Stimulated activated CD8-positive, alpha-beta memory T cell treated with anti-CD3 and anti-CD28 coated beads, Interleukin-2, amount 100 ng/mL, for 48 hours (primary cell): ENCODE data around the gene FLT3.

Source experiments
- DNase-seq, 2 donors: peaks; one replicate each; pipeline ENCODE4 v3.0.0-alpha.2; 2020; ENCODE audit warnings: low read depth in 2 of 2

Gene FLT3

DNA sequence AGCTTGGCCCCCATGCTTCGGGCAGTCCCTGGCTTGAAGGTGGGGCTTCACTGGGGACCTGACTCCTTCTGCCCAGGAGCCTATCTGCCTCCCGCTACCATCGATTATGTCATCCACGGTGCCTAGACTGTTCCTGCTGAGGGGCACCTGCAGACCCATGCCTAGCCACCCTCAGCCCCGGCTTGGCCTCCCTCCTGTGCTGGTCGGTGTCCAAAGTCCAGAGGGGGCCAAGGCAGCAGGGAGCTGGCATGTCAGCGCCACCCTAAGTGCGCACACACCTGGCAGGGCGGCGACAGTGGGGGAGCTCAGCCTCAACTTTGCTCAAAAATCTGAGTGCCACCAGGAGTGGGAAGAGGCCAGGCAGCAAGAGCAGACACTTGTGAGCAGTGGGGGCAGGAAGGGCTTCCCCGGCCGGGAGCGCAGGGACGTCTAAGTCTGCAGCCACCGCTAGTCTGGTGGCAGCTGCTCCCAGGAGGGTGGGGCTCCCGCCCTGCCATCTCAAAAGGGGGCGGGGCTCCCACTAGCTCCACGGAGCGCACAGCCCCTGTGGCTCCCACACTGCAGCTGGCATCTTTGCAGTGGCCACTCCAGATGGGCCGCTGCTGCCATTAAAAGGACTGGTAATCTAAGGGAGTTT is 98.4 kb downstream of the FLT3 start:
- no peak for DNase-seq

DNA sequence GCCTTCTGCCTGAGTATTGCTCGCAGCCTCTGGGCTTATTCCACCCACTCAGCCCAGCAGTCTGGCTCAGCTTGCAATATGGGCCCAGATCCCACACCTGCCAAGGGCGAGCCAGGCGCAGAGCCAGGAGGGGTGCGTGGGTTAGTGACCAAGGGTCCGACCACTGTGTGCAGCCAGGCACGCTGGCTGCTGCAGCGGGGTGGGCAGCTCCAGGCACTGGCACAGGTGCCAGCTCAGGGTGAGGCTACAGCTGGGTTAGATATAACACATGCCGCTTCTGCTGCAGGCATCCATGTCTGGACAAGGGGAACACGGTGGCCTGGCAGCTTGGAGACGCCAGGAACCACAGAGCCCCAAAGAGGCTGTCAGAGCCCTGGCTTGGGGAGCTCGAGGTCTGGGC is 99.3 kb downstream of the FLT3 start:
- DNase-seq = no peak

DNA sequence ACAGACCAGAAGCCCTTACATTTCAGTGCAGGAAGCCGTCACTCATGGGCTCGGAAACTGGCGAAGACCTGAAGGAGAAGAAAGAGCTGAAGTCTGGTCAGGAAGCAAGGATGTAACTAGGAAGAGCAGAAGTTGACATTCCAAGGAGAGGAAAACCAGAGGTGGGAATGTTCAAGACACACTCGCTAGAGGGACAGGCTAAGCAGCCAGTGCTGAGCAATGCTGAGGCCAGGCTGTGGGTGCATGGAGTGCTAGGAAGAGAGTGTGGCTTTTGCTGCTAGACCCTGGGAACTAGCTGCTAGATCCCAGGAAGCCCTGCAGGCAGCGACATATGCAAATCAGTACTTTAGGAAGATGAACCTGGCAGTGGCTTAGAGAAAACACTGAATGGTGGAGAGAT is 99.8 kb downstream of the FLT3 start:
- DNase-seq = no peak

DNA sequence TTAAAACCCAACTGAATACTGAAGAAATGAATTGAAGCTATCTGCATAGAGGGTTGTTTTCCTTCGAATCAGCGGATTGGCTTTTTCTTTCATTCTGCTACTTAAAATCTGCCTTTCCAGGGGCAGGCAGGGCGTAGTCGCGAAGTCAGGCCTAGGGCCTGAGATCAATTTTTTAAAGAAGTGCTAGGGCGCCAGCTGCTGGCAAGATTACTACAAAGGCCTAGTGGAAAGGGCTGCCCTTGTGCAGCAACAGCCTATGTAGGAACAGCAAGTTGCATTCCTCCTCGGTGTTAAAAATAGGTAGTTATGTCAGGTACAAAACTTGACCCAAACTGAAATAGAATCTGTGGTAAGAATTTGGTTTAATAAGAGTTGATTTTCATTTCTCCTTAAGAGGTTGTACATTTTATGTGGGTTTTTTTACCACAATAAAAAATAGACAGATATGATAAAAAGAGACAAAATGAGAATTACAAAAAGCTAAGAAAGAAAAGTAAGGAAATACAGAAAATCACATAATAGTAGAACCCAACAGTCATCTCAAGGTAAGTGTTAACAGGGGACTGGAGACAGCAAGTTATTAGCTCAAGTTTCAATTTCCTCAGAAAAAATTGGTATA is 102.4 kb downstream of the FLT3 start:
- DNase-seq = no peak

DNA sequence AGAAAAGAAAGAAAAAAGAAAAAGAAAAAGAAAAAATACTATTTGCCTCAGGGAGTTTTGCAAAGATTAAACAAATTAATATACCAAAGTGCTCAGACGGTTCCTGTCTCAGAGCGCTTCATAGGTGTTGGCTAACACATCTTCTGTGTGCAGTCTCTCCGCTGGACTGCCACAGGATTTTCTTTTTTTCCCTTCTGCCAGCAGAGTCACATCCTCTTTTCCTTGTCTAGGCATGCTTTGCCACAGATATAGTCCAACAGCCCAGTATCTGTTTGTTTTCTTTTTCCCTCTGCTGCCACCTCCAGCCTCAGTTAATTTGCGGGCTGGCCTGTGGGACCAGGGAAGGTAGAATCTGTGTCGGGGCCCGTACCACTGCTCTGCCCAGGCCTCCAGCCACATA is 108.5 kb downstream of the FLT3 start:
- DNase-seq = no peak

DNA sequence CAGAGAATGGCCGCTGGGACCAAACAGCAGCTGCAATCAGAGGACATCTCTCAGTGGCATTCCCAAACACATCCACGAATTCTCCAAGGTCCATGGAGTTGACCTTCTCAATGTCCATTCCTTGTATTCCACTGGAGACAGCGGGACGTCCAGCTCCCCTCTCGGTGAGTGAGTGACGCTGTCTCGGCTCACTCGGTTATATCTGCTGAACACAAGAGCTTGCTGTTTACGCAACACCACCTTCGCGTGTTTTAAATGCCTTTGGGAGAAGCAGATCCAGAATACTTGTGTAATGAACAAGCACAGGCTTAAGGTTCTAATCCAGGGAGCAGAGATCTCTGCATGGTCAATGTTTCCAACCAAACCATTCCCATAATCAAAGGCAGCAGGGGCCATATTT is 111.9 kb downstream of the FLT3 start, which contains the start of gene URAD:
Gene URAD (minus strand): TSS at position 174 of the 400 bp plus-strand sequence. CDS start 56 bp downstream, at position 118.
- no peak for DNase-seq

DNA sequence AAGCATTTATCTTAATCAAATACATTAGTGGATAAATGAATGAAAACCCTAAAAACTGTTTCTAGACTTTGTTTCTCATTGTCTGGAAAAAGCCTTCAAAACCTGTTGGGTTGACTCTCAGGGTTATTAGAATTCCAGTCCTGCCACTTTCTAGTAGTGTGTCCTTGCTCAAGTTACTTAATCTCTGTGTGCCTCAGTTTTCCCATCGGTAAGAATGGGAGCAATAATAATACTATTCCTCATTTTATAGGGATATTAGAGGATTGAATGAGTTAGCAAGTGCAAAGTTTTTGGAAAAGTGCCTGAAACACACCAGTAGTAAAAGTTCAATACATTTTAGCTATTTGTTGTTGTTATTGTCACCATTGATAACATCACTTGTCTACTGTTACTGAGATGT is 114.8 kb downstream of the FLT3 start:
- no peak for DNase-seq

DNA sequence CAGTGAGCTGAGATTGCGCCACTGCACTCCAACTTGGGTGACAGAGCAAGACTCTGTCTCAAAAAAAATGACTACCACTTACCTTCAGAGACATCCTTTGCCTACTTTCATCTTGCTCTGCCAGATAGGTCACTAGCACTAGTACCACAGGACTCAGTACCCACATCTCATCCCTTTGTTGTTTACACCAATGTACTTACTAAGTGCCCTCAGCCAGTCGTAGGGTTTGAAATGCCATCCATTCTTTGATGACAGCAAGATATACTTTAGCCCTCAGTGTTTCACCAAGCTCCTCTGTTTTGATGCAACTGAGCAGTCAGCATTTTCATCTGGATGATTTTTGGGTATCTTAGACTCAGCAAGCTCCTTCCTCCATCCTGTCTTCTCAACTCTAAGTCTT is 118.0 kb downstream of the FLT3 start:
- DNase-seq = no peak

DNA sequence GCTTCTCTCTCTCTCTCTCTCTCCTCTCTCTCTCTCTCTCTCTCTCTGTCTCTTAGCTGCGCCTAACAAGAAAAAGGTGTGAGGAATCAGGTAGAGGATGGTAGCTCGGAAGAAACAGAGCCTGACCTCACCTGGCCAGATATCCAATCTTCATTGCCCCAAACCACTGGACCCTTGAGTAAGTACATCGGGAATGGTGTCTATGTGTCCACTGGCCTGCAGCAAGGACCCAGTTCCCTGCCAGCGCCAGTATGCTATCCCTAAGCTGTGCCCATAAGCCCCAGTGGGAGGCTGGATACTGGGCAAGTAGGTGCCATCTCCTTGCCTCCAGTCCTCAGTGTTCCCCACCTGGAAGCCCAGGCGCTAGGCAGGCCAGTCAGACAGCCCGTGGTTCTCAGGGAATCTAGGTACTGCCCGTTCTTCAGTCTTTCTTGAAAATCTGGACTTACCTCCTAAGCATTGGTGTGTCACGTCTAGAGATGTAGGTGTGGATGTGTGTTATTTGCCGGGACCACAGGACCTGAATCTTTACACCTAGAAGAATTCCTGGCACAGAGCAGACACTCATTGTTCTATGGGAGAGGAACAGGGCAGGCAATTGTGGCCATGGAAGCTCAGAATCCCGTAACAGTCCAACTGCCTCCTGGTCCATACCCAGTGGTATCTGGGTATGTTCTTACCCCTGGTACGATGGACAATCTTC is 119.2 kb downstream of the FLT3 start:
- no peak for DNase-seq

DNA sequence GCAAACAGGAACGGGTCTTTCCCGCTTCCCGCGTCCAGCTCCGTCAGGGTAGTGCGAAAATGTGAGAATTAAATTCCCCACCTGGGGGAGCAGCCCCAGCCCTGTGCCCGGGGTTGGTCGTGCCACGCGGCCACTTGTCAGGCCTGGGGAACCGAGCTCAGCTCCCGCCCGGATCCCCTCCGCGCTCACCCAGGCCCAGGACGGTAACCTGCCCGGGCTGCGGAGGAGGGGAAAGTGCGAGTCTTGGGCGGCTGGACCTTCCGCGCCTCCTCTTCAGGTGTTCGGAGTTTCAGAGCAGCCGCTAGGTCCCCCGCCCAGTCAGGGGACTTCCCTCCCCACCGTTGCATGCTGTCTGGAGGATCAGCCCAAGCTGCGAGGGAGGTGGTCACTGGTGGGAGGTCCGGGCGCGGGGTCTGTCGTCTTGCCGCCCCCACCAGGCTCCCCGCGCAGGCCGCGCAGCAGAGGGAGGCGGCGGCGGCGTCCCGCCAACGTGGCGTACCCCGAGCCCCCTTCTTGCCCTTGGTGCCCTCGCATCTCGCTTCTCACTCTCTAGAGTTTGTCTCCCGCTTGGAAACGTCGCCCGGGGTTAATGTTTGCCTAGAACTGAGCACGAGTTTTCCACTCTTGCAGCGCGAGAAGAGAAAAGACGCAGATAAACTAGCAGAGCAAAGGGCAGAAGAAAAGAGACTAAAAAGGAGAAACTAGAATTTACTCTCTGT is 119.9 kb downstream of the FLT3 start:
- no peak for DNase-seq

DNA sequence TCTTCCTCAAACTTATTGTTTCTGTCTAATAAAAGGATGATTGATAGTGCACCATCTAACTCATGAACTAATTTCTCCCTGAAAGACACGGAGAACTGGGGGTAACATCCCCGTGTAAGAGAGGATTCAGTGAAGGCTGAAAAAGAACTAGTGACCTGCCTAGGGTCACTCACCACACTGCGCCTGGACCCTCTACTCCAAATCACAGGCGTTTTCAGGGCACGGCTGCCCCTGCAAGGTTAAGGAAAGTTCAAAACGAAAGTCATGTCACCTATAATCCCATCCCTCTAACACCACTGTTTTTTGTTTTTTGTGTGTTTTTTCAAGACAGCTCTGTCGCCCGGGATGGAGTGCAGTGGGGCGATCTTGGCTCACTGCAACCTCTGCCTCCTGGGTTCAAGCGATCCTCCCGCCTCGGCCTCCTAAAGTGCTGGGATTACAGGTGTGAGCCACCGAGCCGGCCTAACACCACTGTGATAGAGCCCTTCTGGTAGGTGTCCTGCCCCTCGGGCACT is 120.6 kb downstream of the FLT3 start:
- no peak for DNase-seq

DNA sequence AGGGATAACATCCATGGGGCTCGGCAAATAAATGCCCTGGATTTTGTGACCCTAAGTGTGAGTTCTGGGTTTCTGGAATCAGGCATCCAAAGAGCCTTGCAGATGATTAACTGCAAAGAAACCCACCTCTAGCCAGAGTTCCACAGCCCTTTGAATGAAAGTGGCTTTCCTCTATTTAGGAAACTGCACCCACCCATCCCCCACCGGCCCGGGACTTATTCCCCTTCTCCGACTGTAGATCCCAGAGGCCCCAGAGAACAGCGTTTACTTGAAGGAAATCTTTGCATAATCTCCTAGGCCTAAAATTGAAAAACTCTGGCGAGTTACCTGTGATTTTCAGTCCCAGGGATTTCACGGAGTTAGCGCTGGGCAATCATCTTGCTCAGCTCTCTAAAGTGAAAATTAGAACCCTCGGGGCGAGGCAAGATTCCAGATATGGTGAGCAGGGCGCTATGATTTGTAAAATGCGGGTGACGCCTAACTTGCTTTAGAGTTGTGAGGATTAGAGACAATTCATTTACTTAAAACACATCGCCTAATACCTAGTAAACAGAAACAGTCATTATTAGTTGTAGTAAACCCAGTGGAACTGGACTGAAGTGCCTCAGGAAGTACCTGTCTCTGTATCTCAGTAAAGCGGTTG is 121.3 kb downstream of the FLT3 start:
- no peak for DNase-seq

DNA sequence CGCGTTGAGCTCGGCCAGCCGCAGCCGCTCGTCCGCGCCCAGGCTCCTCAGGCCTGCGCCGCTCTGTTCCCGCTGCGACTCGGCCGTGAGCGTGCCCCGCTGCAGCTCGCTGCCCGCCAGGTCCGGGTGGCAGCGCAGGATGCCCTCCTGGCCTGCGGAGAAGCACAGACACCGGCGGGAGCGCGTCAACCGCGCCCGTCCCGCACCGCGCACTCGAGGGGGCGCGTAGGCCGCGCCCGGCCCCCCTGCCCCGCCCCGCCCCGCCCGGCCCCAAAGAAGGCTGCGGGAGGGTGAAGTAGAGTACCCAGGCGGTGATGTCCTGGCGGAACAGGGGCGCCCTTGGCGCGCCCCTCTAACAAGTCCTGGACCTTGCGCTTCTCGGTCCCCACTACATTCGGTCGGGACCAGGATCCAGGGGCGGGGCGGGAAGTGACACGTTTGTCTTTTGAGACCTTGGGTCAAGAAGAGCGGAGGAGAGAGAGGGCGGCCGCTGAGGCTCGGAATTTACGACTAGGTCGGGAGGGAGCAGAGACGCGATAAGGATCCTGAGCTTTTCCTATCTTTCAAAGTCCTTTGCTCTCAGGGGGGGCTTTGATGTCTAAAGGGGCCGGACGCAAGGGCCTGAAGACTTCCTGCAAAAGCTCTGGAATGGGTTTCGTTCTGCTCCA is 121.9 kb downstream of the FLT3 start:
- no peak for DNase-seq

DNA sequence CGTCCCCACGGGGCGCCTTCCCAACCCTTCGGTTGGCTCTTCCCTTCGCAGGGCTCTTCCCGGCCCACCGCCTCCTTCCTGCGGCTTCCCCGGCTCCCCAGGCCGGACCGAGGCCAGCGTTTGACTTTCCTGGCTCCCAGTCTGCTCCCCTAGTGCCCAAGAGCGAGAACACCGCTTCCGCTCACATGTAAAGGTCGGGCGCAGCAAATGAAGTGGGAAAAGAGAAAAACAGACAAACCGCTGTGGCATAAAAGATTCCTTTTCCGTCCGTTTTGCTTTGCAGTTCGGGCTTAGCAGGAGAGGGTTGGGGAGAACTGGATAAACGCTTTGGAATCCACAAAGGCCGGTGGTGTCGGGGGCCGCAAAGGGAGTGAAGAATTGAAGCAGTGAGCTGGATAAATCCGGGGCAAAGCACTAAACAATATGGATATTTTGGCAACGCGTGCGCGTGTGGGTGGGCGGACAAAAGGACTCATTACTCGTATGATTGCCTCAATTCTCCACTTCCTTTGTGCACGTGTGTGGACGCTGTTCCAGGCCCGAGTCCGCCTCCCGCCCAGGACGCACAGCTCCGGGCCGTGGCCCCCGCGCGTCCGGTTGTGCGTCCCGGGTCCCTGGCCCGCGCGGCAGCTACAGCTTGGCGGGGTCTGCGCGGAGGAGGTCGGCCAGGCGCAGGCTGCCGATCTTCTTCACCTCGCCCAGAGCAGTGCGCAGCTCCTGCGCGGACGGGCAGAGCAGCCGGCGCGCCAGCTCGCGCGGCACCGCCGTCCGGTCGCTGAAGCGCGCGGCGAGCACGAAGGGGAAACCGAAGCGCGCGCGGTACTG is 122.7 kb downstream of the FLT3 start:
- no peak for DNase-seq

DNA sequence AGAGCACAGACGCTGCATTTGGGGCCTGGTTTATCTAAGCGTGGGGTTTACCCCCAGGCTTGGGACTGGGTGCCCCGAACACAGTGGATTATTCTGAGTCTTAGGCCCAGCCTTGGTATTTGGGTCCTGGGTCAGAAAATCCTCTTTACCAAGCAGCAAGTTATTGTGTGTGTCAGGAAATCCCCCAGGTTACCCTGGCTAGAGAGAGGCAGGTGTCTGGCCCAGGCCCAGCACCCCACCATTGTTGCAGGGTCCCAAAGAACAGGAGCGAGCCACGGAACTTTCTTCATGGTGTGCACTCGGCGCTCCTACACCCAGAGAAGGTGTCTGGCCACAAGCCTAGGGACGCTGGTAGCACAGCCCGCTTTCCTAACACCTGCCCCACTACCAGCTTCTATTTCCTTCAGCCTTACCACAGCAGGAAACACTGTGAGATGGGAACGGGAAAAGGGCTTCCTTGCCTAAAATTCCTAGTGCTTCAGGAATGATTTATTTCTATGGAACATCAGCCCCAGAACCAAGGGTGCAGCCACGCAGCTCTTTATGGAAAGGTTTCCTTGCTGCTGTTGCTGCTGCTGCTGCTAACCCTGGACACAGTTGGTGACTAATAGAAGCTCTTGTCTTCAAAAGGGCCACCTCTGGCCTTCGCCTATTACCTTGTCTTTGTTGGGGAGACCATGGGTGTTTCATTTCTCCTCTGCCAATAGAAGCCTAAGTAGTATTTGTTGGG is 123.8 kb downstream of the FLT3 start:
- no peak for DNase-seq

DNA sequence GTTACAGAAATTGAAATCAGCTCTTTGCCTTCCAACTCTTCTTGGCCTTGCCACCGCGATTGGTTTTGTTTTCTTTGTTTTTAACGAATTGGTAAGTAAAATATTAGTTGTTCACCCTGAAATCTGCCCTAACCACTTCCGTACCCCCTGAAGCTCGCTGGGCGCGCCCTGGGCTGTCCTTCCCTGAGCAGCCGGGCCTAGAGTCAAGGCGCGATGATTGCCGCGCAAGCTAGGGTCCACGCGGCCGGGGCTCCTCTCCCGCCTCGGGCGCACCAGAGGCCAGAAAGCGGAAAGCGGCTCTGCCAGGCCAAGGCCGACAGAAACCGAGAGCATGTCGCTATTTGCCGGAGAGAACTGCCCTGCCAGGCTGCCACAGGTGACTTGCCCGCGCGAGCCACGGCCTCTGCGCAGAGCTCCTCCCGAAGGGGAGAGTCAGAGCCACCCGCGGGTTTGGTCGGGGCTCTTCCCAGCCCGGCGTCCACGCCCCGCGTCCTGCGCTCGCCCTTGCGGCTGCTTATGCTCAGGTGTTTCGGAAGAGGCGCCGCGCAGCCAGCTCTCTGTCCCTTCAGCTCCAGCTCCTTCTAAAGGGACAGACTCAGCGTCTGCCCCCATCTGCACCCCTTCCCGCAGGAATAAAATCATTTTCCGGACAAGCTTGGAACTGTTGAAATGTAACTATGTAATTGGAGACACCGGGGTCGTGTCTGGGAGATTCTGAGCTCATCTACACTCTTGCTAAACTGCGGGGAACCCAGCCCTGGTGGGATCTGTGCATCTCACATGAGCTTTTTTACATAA is 124.6 kb downstream of the FLT3 start:
- DNase-seq = no peak

DNA sequence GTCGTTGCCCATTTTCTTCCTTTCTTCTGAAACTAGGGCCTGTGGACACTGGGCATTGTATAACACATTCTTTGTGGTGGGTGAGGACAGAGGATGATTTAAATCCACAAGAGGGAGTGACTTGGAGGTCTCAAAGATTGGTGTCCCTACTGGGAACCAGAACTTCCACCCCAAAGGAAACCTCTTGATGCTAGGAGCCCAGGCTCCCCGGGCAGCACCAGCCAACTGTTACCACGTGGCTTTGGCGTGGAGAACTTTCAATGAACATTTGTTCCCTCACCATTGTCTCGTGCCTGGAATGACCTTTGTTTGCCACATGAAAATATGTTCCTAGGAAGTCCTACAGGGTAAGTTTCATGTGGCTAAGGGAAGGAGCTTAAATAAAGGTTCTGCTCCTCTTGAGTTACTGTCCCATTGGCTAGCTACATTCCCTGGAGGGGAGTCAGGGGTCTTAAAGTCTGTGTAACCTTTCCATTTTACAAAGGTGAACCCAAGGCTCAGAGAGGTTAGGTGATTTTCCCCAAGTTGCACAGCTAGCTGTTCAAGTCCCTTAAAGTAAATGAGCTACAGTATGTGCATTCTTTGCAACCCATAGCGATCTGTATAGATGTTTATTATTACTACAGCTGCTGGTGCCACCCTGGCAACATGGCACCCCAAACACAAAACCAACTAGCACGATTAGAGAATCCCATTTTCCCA is 126.3 kb downstream of the FLT3 start:
- DNase-seq = no peak

DNA sequence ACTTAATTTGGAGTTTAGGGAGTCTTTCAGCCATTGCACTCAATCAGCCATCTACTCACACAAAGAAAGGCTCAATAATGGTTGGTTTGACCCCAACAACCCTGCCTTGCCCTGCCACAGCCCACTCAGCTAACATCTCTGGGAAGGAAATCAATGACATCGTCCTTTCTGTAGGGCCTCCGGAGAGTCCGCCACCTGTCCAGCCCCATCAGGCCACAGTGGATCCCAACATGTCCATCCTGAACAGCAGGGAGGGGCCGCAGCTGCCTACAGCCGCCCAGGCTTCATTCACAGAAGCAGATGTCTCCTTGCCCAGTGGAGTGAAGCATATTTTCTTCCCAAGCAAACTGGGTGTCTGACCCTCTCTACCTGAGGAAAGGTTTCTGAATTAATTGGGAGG is 127.1 kb downstream of the FLT3 start:
- DNase-seq = no peak
